CD4-positive, alpha-beta T cell treated with Interleukin-2 at 100 ng/mL for 4 hours (primary cell): Measurements from ENCODE around the gene COL20A1.
"Not testable (repeated sequence)": the region's sequence is repeated elsewhere in the genome, so short reads cannot be mapped to it uniquely, and the experiment has no call there.

Experiments
- DNase-seq: peaks from one replicate; pipeline ENCODE4 v3.0.0-alpha.2; 2020; ENCODE audit warnings: low spot score

COL20A1 gene

DNA sequence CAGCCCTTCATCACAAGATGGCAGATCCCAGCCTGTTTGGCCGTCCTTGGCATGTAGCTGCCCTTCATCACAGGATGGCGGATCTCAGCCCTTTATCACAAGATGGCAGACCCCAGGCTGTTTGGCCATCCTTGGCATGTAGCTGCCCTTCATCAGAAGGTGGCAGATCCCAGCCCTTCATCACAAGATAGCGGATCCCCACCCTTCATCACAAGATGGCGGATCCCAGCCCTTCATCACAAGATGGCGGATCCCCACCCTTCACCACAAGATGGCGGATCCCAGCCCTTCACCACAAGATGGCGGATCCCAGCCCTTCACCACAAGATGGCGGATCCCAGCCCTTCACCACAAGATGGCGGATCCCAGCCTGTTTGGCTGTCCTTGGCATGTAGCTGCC lies 42.1 kb downstream of the COL20A1 start:
- not testable (repeated sequence) for DNase-seq

DNA sequence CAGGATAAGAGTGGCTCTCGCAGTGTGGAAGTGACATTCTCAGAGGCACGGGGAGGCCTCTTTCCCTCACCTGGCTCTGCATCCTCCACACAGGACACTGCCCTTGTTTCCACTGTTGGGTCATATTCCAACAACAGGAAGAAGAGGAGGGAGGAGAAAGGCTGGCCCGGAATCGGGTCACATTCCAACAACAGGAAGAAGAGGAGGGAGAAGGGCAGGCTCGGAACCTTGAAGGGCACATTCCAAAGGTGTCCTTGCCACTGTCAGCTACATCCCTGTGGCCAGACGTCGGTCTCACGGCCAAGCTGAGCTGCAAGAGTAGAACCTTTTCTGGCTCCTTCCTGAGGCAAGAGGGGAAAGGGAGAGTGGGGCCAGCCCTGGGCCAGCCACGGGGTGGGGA lies 42.7 kb downstream of the COL20A1 start:
- no peak for DNase-seq

DNA sequence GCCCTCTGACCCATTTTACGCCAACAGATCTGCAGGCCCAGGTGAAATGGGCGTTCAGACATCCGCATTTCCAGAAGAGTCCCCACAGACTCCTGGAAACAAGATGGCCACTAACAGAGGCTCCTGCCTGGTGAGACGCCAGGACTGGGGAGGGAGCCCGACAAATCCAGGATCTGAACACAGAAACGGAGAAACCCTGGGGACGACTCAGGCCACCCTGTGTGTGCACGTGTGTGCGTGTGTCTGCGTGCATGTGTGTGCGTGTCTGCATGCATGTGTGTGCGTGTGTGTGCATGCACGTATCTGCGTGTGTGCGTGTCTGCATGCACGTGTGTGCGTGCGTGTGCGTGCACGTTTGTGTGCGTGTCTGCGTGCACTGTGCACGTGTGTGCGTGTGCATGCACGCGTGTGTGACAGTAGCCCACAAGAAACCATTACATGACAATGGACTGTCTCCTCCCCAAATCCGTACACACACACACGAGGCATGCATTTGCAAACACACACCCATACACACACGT lies 43.3 kb downstream of the COL20A1 start:
- no peak for DNase-seq

DNA sequence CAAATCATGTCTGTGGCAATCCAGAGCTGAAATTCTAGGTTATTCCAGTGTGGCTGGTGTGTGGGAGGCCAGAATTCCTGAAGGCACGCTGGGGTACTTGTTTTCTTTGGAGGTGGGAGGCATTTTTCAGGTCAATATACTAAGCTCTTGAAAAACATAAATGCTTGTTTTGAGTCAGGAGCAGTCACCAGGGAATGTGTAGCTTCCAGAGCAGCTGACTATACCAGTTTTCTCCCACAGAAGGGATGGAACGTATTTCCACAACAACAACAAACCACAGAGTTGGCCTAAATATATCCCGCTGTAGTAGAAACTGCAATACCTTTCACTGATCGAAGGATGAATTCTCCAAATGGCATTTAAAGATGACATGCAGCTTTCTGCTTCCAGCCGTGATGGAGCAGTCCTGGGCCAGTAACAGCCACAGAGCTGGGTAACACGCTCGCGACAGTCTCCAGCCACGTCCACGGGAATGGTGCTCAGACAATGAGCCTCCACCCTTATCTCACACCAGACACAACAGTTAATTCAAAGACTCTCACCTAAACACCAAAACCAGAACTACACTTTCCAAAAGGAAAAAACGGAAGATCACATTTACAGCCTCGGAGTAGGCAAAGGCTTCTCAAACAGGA lies 44.9 kb downstream of the COL20A1 start:
- no peak for DNase-seq

DNA sequence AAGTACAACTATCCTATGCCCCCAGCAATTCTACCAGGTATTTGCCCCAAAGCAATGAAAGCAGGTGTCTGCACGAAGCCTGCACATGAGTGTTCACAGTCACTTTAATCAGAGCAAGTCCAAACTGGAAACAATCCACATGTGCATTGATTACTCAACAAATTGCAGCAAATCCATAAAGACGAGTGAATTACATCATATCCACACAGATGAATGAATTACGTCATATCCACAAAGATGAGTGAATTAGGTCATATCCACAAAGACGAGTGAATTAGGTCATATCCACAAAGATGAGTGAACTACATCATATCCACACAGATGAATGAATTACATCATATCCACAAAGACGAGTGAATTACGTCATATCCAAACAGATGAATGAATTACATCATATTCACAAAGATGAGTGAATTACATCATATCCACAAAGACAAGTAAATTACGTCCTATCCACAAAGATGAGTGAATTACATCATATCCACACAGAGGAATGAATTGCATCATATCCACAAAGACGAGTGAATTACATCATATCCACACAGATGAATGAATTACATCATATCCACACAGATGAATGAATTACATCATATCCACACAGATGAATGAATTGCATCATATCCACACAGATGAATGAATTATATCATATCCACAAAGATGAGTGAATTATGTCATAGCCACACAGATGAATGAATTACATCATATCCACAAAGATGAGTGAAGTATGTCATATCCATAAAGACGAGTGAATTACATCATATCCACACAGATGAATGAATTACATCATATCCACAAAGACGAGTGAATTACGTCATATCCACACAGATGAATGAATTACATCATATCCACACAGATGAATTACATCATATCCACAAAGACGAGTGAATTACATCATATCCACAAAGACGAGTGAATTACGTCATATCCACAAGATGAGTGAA lies 46.4 kb downstream of the COL20A1 start:
- not testable (repeated sequence) for DNase-seq

DNA sequence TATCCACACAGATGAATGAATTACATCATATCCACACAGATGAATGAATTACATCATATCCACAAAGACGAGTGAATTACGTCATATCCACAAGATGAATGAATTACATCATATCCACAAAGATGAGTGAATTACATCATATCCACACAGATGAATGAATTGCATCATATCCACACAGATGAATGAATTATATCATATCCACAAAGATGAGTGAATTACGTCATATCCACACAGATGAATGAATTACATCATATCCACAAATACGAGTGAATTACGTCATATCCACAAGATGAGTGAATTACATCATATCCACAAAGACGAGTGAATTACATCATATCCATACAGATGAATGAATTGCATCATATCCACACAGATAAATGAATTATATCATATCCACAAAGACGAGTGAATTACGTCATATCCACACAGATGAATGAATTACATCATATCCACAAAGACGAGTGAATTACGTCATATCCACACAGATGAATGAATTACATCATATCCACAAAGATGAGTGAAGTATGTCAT lies 47.2 kb downstream of the COL20A1 start:
- DNase-seq = not testable (repeated sequence)

DNA sequence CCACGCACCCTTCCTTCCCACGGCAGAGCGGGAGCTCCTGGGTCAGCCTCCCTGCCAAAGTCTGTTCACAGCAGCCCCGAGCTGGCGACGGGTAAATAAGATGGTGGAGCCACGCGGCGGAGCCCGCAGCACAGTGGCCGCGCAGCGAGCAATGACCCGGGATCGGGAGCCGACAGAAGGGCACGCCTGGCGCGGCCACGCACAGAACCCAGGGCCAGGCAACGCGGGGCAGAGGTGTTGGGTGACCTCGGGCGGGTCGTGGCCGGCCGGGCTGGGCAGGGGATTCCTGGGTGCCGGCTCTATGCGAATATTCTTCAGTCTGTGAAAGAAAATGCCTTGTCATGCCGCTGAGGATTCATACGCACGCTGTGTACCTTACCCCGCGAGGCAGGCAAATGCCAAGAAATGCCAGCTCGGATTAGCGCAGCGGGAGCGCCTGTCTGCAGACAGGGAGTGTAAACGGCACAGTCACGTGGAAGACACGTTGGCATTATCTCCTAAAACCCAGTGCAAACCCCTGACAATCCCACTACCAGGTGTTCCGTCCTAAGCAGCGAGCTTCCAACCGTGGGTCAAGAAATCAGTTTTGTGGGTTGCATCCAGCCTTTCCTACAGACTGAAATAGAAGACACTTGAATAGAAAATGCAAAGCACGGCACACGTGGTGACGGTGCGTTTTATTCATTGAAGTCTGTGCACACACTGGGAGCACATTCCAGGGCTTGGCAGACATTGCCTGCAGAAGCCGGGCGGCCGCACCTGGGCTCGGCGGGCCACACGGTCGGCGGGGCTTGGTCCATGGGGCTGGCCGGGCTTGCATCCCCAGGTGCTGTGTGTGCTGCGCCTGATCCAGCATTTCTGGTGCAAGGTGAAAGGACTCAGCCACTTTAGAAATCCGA lies 49.8 kb downstream of the COL20A1 start:
- no peak for DNase-seq

DNA sequence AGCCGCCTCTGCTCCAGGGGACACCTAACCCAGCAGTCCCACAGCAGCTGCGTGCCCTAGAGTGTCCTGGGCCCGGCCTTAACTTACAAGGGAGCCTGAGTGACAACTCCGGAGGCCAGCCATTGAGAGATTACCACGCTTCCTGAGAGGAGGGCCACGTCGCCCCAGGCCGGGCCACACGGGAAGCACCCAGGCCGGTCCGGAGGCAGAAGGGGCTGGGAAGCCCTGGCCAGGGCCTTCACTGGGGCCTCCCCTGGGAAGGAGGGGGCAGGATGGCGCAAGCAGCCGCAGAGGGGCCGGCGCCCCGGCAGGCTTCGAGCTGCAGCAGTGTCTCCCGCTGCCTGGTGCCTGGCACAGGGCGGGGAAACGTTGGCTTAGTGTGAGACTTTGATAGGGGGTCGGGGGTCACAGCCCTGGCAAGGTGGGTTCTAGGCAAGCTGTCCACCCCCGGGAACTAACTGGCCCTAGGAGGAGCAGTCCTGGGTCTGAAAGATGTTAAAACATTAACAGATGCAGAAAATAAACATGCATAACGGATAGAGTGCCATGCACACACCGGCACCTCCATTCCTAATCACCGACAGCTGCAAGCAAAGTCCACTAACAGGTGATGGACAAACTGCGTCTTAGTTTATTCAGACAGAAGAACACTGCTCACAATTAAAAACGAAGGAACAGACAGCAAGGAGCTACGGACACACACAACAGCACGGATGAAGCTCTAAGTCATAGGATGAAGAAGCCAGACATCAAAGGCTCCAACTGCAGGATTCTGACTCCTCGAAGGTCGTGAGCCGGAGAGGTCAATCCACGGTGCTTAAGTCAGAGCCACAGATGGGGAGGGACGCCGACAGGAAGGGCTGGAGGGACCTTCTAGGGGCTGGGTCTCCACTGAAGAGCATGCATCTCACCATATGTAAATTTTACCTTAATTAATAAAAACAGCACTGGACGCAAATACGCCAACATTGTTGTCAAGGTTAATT lies 50.8 kb downstream of the COL20A1 start:
- no peak for DNase-seq

DNA sequence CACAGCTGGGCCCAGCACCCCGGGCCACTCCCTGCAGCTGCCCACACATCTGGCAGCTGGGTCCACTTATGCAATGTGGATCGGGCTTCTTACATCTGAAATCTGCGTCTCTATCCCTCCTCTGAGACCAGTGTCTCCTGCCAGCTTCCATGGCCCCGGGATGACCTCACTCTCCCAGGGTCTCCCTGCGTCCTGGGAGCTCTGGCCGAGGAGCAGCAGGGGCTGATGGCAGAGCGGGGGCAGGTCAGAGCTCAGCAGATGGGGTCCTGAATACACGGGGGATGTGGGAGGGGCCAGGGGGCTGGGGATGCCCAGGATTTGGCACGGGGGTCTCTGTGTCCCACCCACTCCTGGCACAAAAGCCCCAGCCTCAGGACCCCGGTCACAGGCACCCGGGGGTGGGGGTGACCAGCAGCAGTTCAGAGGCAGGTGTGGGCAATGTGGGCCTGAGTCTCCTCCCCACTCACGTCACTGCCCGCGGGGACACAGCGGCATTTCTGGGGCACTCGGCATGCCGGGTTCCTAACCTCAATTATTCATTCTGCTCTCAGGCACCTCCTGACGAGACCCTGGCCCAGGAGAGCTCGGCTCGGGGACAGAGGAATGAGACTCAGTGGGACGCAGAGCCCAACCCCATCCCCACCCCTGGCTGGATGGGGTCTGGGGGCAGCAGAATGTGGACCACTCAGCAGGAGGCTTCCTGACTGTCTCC lies 51.8 kb downstream of the COL20A1 start:
- DNase-seq = no peak

DNA sequence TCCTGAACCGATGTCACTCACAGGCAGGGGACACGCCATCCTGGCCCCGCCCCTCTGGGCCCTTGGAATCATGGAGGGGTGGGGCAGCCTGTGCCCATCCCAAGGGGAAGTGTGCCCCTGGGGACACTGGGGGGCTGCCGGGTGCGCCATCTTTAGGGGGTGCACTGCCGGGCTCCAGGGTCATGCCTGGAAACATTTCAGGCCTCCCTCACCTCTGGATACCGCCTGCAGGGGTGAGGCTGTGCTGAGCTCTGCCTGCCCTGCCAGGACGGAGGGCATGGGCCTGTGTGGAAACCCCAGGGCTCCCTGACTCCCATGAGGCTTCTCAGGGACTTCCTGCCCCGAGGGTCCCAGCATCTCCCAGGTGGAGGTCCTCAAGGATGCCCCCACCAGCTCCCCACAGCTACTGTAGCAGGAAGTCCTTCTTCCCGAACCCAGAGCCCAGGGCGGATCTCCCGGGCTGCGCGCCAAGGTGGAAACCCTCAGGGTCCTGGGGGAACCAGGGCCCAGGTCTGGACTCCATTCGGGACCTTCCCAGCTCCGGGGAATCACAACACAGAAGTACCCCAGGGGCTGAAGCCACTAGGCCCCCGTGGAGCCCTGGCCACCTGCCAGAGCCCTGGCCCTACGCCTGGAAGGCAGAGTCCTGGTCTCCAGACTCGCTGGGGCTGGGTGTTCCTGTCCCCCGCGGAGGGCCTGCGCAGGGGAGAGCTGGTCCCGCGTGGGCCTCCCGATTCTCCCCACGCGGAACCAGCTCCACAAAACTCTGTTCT lies 52.5 kb downstream of the COL20A1 start:
- no peak for DNase-seq

DNA sequence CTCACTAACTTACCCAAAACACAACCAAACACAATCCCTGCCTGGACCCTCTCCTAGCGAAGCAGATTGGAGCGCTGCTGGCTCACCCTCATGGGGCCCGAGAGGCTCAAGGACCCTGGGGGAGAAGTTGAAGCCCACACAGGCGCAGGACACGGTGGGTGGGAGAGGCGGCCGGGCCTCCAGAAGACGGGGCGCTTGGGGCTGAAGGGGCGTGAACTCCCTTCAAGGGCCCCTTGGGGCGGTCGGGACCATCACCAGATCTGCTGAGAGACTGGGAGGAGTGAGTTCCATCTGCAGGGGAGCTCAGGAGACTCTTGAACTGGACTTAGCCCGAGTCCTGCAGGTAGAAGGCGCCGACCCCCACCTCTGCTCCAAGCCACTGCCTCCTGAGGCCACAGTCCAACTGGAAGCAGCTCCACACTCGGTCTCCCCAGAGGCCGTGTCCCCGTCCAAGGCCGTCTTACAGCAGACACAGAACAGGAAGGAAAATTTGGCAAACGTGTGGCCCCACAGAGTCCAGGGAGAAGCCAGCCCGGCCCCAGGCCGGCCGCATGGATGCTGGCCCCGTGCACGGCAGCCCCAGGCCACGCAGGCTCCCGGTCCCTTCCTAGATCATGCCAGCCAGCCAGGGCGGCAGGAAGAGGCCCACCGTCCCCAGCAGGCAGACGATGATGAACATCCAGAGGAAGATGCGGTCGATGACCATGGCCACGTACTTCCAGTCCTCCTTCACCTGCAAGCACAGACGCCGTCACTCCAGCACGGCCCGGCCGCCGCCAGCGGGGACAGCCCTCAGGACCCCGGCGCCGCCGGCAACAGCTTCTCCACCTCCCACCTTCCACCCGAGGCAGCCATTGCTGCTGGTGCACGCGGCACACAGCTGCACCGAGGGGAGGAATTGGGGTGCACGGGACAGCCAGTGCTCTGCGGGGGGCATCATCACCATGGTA lies 53.4 kb downstream of the COL20A1 start:
- DNase-seq = no peak

DNA sequence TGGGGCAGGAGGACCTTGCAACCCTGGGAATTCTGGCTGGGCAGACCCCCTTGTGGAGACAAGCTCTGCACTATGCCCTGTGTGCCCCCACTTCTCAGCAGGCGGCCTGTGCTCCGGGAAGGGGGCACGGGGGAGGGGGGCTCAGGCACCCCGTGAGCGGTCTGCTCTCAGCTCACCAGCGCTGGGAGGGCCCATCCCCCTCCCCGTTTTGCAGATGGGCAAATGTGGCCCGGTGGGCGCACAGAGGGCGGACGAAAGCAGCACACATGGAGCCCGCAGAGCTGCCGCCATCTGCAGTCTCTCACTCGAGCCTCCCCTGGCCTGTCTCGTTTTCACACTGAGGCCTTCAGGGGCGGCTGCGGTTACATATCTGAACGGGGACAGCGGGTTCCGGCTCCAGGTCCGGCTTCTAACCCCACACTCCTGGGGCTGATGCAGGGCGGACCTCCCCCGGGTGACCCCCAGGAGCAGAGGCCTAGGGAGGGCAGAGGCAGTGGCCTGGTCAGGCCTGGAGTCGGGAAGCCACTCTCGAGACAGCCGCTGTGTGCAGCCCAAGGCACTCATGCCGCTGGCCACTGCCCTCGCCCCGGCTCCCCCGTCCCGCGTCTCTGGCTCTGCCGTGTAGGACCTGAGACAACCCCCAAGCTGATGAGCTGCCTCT lies 54.2 kb downstream of the COL20A1 start:
- no peak for DNase-seq

DNA sequence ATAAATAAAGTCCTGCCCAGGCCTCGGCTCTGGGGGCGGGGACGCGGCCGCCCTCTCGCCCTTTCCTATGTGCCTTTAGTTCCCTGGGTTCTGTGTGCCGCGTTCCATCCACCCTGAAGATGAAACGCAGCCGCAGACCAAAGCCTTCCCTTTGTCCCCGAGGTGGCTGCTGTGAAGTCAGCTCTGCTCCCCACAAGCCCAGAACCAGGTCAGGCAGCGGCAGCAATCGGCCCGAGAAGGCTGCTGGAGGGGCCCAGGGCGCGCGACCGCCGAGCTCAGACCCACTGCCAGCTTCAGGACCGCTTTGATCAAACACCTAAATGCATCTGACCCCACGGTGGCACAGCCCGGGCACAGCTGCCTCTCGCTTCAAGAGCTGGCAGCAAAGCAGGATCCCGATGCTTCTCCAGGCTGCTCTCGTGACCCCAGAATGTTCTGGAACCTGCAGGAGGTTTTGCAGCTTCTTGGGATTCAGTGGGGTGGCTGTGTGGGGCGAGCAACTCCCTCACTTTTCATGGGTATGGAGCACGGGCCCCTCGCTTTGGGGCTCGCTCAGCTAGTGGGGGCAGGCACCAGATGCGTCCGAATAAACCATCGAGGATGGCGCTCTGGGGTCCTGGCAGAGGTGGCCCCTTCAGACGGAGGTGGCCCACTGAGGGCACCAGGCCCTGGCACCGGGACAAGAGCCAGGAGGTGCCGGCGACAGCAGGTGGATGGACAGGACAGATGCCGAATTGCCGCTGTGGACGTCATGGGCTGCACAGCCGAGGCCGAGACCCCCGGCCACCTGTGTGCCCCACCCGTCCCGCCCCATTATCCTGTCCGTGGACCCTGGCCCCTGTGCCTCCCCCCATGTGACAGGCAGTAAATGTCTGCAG lies 55.2 kb downstream of the COL20A1 start:
- no peak for DNase-seq

DNA sequence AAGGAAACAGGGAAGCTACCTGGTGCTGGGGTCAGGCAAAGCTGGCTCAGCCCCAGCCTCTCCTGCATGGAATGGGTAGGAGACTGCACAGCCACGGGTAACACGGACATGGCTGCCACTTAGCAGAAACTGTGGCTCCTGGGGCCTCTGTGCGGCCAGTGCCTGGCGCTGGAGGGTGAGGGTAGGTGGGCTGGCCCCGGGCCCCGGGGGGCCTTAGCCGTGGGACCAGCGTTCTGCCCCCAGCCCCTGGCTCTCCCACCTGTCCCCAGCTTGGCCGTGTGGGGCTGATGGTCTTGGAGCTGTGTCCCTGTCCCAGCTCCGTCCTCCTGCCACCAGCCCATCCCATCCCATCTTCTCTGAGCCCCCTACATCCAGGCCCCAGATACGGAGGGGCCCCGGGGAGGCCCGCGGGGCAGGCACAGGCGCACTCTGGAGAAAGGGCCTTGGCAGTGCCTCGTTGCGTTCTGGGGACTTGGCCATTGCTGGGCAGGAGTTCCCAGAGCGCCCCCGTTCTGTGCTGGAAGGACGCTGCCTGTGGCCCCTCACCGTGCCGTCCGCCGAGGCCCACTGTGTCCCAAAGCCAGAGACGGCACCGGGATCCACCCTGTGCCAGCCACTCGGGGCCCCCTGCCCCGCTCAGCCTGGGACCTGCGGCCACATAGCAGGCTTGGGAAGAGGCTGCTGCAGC lies 56.0 kb downstream of the COL20A1 start:
- DNase-seq = no peak

DNA sequence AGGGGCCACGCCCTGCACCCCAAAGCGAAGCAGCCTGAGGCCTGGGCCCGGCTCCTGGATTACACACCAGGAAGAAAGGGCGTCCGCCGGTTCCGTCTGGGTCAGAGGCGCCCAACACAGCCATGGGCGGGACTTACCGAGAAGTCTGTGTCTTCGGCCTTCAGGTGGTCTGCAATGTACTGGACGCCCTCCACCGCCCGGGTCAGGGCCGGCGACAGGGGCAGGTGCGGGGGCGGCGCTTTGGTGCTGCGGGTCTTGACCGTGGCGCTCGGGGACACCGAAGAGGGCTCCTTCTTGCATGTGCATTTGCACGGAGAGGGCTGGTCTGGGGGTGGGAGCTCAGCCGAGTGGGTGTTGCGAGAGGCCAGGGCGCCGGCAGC lies 56.5 kb downstream of the COL20A1 start:
- no peak for DNase-seq

DNA sequence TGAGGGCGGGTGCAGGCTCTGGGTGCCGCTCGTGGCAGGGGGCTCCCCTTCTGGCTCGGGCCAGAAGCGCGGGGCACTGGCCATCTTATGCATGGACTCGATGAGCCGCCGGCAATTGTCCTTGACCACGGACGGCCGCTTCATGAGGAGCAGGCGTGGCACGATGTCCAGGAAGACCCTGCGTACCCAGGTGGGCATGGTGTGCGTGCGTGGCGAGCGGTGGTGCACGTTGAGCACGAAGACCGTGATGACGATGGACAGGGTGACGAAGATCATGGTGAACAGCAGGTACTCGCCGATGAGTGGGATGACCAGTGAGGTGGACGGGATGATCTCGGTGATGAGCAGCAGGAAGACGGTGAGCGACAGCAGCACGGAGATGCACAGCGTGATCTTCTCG lies 57.2 kb downstream of the COL20A1 start:
- DNase-seq = no peak
